Right atrium auricular region (tissue), 2 donors: Measurements from ENCODE around the gene C1GALT1. TPM values are rescaled to one million over a fixed set of nuclear protein-coding genes. Genes with fewer than 3 reads are reported as not detected.
"Not testable (repeated sequence)": the region's sequence is repeated elsewhere in the genome, so short reads cannot be mapped to it uniquely, and the experiment has no call there.

Experiments
- DNase-seq: peaks from one replicate; pipeline ENCODE4 v3.0.0-alpha.2; 2019; ENCODE audit warnings: low spot score
- H3K27ac ChIP-seq, 2 donors: fragments of 200-600 bp; sonication (generic); 1 replicate in 1 of 2; 2 replicates in 1 of 2; pipeline ENCODE4 v1.5.1; 2016 to 2019
- H3K27me3 ChIP-seq, 2 donors: fragments of 200-600 bp; sonication (generic); one replicate each; pipeline versions ENCODE4 v1.5.1 to v1.6.0; 2017 to 2019
- H3K36me3 ChIP-seq: fragments of 200-600 bp; sonication (generic); one replicate; pipeline ENCODE4 v1.5.1; 2016
- H3K4me1 ChIP-seq, 2 donors: fragments of 200-600 bp; sonication (generic); one replicate each; pipeline versions ENCODE4 v1.5.1 to v1.6.0; 2017 to 2019
- H3K4me3 ChIP-seq, 2 donors: fragments of 200-600 bp; sonication (generic); 1 replicate in 1 of 2; 2 replicates in 1 of 2; pipeline ENCODE4 v1.5.1; 2017 to 2019; ENCODE audit warnings: mild to moderate bottlenecking in 1 of 2, moderate library complexity in 1 of 2
- H3K9me3 ChIP-seq, 2 donors: fragments of 200-600 bp; sonication (generic); one replicate each; pipeline ENCODE4 v1.5.1; 2019
- total RNA-seq, 2 donors: library from RNA; depleted of rRNA; stranded (reverse); fragments of >200 nt; gene quantifications; one replicate each; pipeline ENCODE4 v1.1.0, GENCODE V29; 2016
- TF ChIP-seq, protein P1 (sequence below), 2 donors: fragments of 200-600 bp; sonication (generic); IDR thresholded peaks; one replicate each; pipeline ENCODE4 v1.5.1; 2019; ENCODE audit warnings: antibody characterized with exemption in 2 of 2

C1GALT1 gene
- total RNA-seq, 2 donors from 2014 or later, result 21.1 to 25.1 TPM

DNA sequence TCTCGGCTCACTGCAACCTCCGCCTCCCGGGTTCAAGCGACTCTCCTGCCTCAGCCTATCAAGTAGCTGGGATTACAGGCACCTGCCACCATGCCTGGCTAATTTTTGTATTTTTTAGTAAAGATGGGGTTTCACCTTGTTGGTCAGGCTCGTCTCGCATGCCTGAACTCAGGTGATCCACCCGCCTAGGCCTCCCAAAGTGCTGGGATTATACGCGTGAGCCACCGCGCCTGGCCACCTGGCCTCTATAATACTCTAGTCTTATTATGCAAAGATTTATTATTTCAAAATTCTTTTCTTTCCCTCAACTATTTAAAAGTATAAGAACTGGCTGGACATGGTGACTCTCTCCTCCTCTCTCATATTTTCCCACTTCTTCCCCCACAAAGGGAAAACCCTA, 30.0 kb upstream of the C1GALT1 start:
- DNase-seq, result no peak
- Histone ChIP-seq H3K27ac (no peak overlapping the region), H3K36me3 (no peaks in the 10 kb centered on the region), H3K4me3 (no peak overlapping the region), H3K9me3 (no peaks in the 10 kb centered on the region), H3K4me1 (no peaks in the 10 kb centered on the region), H3K27me3 (no peaks in the 10 kb centered on the region)
- TF ChIP-seq, protein P1, sequence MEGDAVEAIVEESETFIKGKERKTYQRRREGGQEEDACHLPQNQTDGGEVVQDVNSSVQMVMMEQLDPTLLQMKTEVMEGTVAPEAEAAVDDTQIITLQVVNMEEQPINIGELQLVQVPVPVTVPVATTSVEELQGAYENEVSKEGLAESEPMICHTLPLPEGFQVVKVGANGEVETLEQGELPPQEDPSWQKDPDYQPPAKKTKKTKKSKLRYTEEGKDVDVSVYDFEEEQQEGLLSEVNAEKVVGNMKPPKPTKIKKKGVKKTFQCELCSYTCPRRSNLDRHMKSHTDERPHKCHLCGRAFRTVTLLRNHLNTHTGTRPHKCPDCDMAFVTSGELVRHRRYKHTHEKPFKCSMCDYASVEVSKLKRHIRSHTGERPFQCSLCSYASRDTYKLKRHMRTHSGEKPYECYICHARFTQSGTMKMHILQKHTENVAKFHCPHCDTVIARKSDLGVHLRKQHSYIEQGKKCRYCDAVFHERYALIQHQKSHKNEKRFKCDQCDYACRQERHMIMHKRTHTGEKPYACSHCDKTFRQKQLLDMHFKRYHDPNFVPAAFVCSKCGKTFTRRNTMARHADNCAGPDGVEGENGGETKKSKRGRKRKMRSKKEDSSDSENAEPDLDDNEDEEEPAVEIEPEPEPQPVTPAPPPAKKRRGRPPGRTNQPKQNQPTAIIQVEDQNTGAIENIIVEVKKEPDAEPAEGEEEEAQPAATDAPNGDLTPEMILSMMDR (IDR thresholded peaks at IDR 0.05), result no peak

DNA sequence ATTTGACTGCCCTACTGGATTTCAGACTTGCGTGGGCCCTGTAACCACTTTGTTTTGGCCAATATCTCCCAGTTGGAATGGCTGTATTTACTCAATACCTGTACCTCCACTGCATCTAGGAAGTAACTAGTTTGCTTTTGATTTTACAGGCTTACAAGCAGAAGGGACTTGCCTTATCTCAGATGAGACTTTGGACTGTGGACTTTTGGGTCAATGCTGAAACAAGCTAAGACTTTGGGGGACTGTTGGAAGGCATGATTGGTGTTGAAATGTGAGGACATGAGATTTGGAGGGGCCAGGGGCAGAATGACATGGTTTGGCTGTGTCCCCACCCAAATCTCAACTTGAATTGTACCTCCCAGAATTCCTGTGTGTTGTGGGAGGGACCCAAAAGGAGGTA, 28.0 kb upstream of the C1GALT1 start:
- H3K9me3 ChIP-seq, H3K27me3 ChIP-seq, H3K36me3 ChIP-seq, DNase-seq, H3K4me3 ChIP-seq, H3K4me1 ChIP-seq, H3K27ac ChIP-seq: not testable (repeated sequence)

DNA sequence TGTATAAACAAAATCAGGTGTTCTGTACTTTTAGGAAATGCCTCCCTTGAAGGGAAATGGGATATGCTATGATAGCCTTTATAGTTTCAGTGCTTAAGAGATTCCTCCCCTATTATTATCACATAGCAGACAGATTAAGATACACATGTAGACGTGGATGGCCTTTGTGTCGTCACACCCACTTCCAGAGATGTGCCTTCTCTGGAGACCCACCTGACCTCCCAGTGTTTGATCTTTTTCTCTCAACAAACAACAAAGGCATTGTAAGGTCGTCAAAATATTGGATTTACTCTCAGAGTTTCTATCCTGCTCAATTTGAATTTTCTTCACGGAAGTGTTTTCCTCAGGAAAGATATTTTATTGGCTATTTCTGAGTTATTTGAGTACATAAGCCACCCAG, 25.7 kb upstream of the C1GALT1 start:
- no peaks in the 10 kb centered on the region for H3K4me1 ChIP-seq
- no peaks in the 10 kb centered on the region for H3K27me3 ChIP-seq
- no peak overlapping the region for H3K27ac ChIP-seq
- no peak for DNase-seq
- H3K4me3 ChIP-seq, result no peak overlapping the region
- no peaks in the 10 kb centered on the region for H3K9me3 ChIP-seq
- H3K36me3 ChIP-seq, result no peaks in the 10 kb centered on the region
- TF ChIP-seq, protein P1 (IDR thresholded peaks at IDR 0.05), result no peak

DNA sequence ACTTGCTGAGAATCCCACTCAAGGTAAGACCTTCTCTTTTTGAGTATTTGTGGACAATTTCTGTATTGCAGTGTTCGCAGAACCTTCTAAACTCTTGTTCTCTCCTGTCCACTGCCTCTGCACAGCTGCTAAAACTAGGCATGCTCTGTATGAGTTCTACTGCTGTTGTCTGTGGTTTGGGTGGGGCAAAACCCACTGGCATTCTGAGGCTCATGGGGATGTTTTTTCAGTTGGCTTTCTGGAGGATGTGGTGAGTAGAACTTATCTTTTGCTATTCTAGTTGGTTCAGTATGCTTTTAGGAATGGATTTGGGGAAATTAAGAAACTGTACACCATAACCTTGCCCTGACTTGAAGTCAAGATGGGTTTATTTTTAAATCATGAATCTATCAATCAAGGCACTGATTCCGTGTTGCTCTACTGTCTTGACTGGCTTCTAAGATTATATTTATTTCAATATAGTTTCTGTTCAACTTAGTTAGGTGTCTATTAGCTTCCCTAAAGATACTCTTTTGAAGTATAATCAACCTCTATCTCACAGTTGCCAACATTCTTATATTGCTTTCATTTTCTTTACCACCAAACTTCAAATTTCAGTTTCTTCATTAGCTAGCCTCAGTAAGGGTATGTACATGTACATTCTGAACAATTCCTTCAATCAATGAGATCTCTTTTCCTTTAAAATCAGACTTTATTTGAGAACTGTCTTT, 25.0 kb upstream of the C1GALT1 start:
- Histone ChIP-seq H3K27me3 (no peaks in the 10 kb centered on the region), H3K9me3 (no peaks in the 10 kb centered on the region), H3K4me1 (no peaks in the 10 kb centered on the region), H3K27ac (no peak overlapping the region), H3K36me3 (no peaks in the 10 kb centered on the region), H3K4me3 (peak overlapping the region in 1 of 2 donors; percentile 17)
- TF ChIP-seq, protein P1 (IDR thresholded peaks at IDR 0.05), result no peak
- DNase-seq, result no peak

DNA sequence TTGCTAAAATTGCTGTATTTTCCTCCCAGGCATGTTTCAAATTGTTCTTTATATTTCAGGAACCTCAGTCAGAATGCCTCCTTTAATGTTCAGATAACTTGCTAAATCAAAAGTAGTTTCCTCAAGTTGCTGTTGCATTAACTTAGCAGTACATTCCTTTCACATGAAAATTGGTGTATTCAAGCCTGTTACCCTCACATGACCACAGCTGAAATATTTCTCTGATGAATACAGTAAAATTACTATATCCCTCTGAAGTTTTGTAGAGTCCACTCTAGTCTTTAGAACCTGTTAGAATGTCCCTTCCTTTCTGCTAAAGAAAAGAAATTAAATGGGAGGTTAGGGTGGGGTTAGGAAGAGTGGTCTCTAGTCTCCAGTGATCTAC, 24.5 kb upstream of the C1GALT1 start:
- TF ChIP-seq, protein P1 (IDR thresholded peaks at IDR 0.05), result no peak
- no peaks in the 10 kb centered on the region for H3K36me3 ChIP-seq
- no peak overlapping the region for H3K27ac ChIP-seq
- H3K27me3 ChIP-seq, result no peaks in the 10 kb centered on the region
- H3K4me3 ChIP-seq, result peak overlapping the region in 1 of 2 donors; percentile 17
- DNase-seq, result no peak
- H3K9me3 ChIP-seq, result no peaks in the 10 kb centered on the region
- no peaks in the 10 kb centered on the region for H3K4me1 ChIP-seq

DNA sequence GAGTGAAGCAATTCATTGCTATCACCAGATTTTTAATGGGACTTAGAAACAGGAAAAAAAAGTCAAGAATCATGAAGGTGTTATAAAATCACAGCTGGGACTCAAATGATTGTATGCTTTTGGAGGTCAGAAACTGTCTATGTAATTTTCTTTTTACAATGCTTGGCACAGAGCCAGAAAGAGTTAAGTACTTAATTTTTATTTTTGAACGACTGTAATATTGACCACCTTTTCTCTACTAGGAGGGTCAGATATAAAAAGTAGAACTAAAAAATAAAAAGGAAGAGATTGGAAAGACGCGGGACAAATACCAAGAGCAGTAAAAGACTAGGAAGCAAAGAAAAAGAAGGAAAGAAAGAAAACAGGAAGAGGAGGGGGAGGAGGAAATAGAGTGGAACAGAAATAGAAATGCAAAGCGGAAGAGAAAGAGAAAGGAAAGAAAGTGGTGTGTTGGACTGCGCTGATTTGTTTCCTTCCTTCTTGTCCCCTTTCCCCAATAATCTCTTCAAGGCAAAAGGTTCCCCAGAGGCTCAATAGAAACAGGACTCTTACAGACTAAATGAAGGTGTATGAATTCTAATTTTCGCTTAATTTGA, 23.2 kb upstream of the C1GALT1 start:
- DNase-seq, result no peak
- Histone ChIP-seq H3K9me3 (no peaks in the 10 kb centered on the region), H3K36me3 (no peaks in the 10 kb centered on the region), H3K27me3 (no peaks in the 10 kb centered on the region), H3K27ac (no peak overlapping the region), H3K4me3 (no peak overlapping the region), H3K4me1 (no peaks in the 10 kb centered on the region)
- TF ChIP-seq, protein P1 (IDR thresholded peaks at IDR 0.05), result no peak
